HG02970 (cell line): ENCODE results near the gene SHB.

Experiments used
- ATAC-seq: cut with Tn5 transposase; IDR thresholded peaks from one replicate; pipeline ENCODE4 v1.9.1; 2021; ENCODE audit warnings: mild to moderate bottlenecking, moderate library complexity, moderate number of reproducible peaks; ENCODE audit not compliant: unreplicated experiment, low FRiP score

Gene SHB

GRCh38 chr9:38068701-38069628, at the start of gene SHB:
SHB (minus strand) TSS chr9:38069227; CDS start chr9:38068645, 582 bp downstream.
- peak; percentile 49 for ATAC-seq

GRCh38 chr9:38117651-38118050, 48.6 kb upstream of the SHB start:
- ATAC-seq: no peak

GRCh38 chr9:38114905-38115304, 45.9 kb upstream of the SHB start:
- ATAC-seq: no peak

- ATAC-seq: no peak
Observed at GRCh38 chr9:38112456-38112855, 43.4 kb upstream of the SHB start.

GRCh38 chr9:38112049-38112448, 43.0 kb upstream of the SHB start:
- no peak for ATAC-seq

- no peak for ATAC-seq
Observed at GRCh38 chr9:38110476-38110875, 41.4 kb upstream of the SHB start.

GRCh38 chr9:38109601-38110000, 40.6 kb upstream of the SHB start:
- ATAC-seq: no peak

- ATAC-seq: no peak
Observed at GRCh38 chr9:38108326-38108725, 39.3 kb upstream of the SHB start.

- ATAC-seq: no peak
Observed at GRCh38 chr9:38107811-38108304, 38.8 kb upstream of the SHB start.

GRCh38 chr9:38107405-38107804, 38.4 kb upstream of the SHB start:
- no peak for ATAC-seq

GRCh38 chr9:38106488-38106887, 37.5 kb upstream of the SHB start:
- ATAC-seq: no peak

- ATAC-seq: no peak
Observed at GRCh38 chr9:38103340-38103739, 34.3 kb upstream of the SHB start.

- no peak for ATAC-seq
Observed at GRCh38 chr9:38101423-38101822, 32.4 kb upstream of the SHB start.

GRCh38 chr9:38096238-38096805, 27.3 kb upstream of the SHB start:
- no peak for ATAC-seq

GRCh38 chr9:38094165-38094564, 25.1 kb upstream of the SHB start:
- ATAC-seq: no peak

GRCh38 chr9:38092656-38093055, 23.6 kb upstream of the SHB start:
- ATAC-seq: no peak

GRCh38 chr9:38092200-38092524, 23.1 kb upstream of the SHB start:
- no peak for ATAC-seq

- no peak for ATAC-seq
Observed at GRCh38 chr9:38091310-38092199, 22.5 kb upstream of the SHB start.

GRCh38 chr9:38090170-38090569, 21.1 kb upstream of the SHB start:
- ATAC-seq: no peak

GRCh38 chr9:38089387-38090165, 20.5 kb upstream of the SHB start:
- ATAC-seq: no peak
